GM21737 (cell line): ENCODE measurements around the gene TMEM150A.
"Not testable (repeated sequence)": the region's sequence is repeated elsewhere in the genome, so short reads cannot be mapped to it uniquely, and the experiment has no call there.

Experiments
- ATAC-seq: cut with Tn5 transposase; IDR thresholded peaks from one replicate; pipeline ENCODE4 v1.9.1; 2021; ENCODE audit warnings: mild to moderate bottlenecking, moderate library complexity; ENCODE audit not compliant: unreplicated experiment

Gene TMEM150A

DNA sequence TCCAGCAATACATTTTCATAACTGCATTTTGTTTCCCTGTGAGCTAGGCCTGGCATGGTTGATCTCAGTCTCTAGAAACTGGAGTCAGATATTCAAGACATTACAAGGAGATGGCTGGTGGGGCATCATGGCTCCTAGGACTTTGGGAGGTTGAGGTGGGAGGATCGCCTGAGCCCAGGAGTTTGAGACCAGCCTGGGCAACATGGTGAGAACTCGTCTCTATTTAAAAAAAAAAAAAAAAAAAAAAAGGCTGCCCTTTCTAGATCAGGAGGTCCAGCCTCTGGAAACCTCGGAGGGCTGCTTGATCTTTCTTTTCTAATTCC is 25.5 kb downstream of the TMEM150A start:
- ATAC-seq, result no peak

DNA sequence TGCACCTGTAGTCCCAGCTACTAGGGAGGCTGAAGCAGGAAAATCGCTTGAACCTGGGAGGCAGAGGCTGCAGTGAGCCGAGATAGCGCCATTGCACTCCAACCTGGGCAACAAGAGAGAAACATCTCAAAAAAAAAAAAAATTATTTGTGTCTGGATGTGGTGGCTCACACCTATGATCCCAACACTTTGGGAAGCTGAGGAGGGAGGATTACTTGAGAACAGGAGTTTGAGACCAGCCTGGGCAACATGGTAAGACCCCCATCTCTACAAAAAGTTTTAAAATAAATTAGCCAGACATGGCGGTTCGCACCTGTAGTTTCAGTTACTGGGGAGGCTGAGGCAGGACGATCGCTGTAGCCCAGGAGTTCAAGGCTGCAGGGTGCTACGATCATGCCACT is 26.8 kb downstream of the TMEM150A start:
- no peak for ATAC-seq

GRCh38 chr2:85566265-85566664 is 36.2 kb downstream of the TMEM150A start:
- ATAC-seq, result no peak

GRCh38 chr2:85564144-85564563 is 38.3 kb downstream of the TMEM150A start:
- no peak for ATAC-seq

DNA sequence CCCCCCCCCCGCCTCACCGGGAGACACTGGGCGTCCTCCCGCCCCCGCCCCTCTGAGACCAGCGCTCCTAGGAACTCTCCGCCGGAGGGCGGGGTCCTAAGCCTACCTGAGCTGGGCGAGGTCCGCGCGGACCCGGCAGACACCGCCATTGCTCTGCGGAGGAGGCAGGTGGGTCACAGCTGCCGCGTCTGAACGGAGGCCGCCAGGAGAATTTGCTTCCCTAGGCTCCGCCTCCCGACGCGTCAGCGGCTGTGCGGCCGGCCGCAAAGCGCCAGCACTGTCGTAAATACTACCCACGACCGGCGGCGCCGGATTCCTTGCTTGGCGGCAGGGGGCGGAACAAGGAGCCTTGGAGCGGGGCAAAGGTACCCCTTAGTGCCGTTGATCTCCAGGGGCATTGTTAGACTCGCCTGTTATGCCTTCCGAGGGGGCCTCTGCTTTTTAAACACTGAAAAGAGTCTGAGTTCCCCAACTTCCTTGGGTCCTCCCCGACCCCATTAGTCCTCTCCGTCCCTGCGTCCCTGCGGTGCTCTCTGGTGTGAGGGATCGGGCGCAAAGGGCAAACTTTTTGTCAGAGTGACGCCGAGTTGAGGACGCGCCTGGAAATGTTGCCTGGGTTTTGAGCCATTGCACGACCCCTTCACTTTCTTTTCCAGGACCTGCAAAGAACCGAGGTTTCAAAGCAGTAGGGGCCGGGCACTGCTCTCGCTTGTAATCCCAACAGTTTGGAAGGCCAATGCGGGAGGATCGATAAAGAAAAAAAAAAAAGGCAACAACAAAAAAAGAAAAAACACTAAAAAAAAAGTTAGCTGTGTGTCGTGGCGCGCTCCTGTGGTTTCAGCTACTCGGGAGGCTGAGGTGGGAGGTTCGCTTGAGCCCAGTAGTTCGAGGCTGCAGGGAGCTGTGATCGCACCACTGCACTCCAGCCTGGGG is 41.0 kb downstream of the TMEM150A start, which contains the start of gene GGCX:
Gene GGCX, minus strand, starts transcription at position 214 of the 933 bp plus-strand sequence. Its CDS starts 65 bp downstream, at position 149.
- peak; percentile 90 for ATAC-seq

GRCh38 chr2:85560812-85561279 is 41.7 kb downstream of the TMEM150A start:
- peak; percentile 25 for ATAC-seq

GRCh38 chr2:85560403-85560726 is 42.1 kb downstream of the TMEM150A start:
- not testable (repeated sequence) for ATAC-seq

GRCh38 chr2:85558160-85558559 is 44.3 kb downstream of the TMEM150A start:
- no peak for ATAC-seq

- no peak for ATAC-seq
Measured at GRCh38 chr2:85557130-85557529, 45.4 kb downstream of the TMEM150A start.

- no peak for ATAC-seq
Measured at GRCh38 chr2:85554980-85555612, 47.4 kb downstream of the TMEM150A start.

DNA sequence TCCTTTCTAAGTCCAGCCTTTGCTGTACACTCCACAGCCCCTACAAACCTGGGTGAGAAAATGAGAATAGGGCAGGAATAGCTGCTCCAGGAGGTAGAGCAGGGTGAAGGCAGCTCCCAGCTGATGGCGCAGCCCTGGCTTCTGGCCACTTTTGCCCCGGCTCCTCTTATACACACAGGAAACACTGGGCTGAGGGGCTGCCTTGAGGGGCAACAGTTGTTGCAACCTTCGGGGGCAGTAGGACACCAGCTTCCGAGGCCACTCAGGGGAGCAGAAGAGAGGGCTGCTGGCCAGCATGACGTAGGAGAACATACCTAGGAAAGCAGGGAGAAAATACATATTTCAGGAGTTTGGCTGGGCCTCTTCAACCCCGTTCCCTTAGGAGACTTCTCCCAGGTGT is 49.3 kb downstream of the TMEM150A start:
- no peak for ATAC-seq

GRCh38 chr2:85551698-85552678 is 50.5 kb downstream of the TMEM150A start:
- peak; percentile 61 for ATAC-seq

GRCh38 chr2:85550486-85550885 is 52.0 kb downstream of the TMEM150A start:
- no peak for ATAC-seq

- no peak for ATAC-seq
Measured at GRCh38 chr2:85549826-85550225, 52.7 kb downstream of the TMEM150A start.

DNA sequence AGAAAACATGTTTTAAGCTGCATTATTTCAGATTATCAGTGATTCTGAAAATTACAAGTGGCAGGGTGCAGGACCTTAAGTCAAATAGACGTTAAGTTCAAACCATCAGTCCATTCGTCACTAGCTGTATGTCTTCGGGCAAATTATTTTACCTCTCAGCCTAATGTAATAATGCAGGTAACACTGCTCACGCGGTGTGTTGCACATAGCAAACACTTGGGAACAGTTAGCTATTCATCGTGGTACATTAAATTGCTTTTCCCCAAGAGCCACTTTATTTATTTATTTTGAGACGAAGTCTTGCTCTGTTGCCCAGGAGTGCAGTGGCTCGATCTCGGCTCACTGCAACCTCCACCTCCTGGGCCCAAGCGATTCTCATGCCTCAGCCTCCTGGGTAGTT is 53.4 kb downstream of the TMEM150A start:
- ATAC-seq, result no peak

- ATAC-seq, result no peak
Measured at GRCh38 chr2:85548608-85548900, 53.9 kb downstream of the TMEM150A start.
